ENCODE data around the gene LRRC4C. TPM values are rescaled to one million over a fixed set of nuclear protein-coding genes. Genes with fewer than 3 reads are reported as not detected.

LRRC4C gene
- total and polyA plus RNA-seq, 7 donors, result 0.98 to 5.4 (median 3.0) TPM; not detected in 1

DNA sequence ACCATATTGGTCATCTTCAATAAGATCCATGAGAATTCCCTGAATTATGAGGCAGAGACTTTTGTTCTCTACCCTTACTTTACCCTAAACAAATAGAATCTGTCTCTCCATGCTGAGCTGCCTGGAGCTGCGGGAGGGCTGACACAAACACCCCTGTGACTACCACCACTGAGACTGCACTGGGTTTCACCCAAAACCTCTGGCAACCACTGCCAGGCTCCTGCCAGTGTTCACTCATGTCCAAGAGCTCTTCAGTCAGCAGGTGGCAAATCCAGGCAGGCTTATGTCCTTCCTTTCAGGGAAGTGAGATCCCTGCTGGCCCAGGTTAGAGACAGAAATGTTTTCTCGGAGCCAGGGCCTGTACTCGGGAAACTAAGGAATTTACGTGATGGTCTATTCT lies 1105.3 kb downstream of the LRRC4C start:
- Histone ChIP-seq H3K4me3 (no peak overlapping the region), H3K9me3 (no peaks in the 10 kb centered on the region), H3K27me3 (no peaks in the 10 kb centered on the region), H3K36me3 (no peaks in the 10 kb centered on the region), H3K27ac (no peak overlapping the region), H3K4me1 (no peaks in the 10 kb centered on the region)
- no peak for DNase-seq
- intact Hi-C loops (cut with DNase I), result no loop called here
- 92 to 93% methylated on average over 4 of the region's 4 CpGs for WGBS, 2 donors
- no peak for TF ChIP-seq CTCF (IDR thresholded peaks at IDR 0.05)
- TF ChIP-seq POLR2AphosphoS5 (IDR thresholded peaks at IDR 0.05), result no peak
- no peak for TF ChIP-seq EP300 (IDR thresholded peaks at IDR 0.05)
- TF ChIP-seq POLR2A (IDR thresholded peaks at IDR 0.05), result no peak

DNA sequence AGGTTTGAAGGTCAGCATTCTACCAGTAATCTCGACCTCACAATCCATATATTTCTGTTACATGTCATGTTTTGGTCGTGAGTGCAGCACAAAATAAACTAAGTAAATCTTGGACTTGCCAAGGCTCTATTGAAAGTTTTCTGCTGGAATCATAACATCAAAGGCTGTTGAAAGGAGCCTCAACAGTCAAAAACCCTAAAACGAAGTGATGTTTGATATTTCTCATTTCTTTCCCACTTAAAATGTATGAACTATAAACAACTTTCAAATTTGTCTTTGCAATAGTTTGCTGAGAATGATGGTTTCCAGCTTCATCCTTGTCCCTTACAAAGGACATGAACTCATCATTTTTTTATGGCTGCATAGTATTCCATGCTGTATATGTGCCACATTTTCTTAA lies 1118.5 kb downstream of the LRRC4C start:
- no peaks in the 10 kb centered on the region for H3K9me3 ChIP-seq
- 34 to 58% methylated on average over 3 of the region's 3 CpGs for WGBS, 2 donors
- DNase-seq, result no peak
- no peaks in the 10 kb centered on the region for H3K36me3 ChIP-seq
- H3K4me1 ChIP-seq, result no peaks in the 10 kb centered on the region
- H3K27me3 ChIP-seq, result no peaks in the 10 kb centered on the region
- no peak overlapping the region for H3K4me3 ChIP-seq
- TF ChIP-seq POLR2AphosphoS5 (IDR thresholded peaks at IDR 0.05) (no peak), CTCF (IDR thresholded peaks at IDR 0.05) (no peak), EP300 (IDR thresholded peaks at IDR 0.05) (no peak), POLR2A (IDR thresholded peaks at IDR 0.05) (no peak)
- intact Hi-C loops (cut with DNase I), result no loop called here
- H3K27ac ChIP-seq, result no peak overlapping the region

DNA sequence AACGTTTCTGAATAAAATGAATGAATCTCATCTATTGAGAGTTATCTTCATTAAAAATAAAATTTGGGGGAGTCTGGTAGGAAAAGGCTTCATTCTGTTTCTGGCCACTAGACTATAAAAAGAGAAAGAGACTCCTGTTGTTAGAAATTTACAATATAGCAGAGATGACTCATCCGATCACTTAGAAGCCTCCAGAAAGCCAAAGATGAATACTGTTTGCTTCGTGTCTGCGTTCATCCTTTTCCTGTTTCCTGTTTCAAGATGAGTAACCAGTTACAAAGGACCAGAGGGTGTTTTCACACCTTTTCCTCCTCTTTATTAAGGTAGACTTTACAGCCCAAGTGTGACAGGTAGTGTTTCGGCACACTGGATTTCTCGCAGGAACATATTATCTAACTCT lies 1120.7 kb downstream of the LRRC4C start:
- DNase-seq, result no peak
- intact Hi-C loops (cut with DNase I), result no loop called here
- TF ChIP-seq POLR2A (IDR thresholded peaks at IDR 0.05), result no peak
- no peak for TF ChIP-seq EP300 (IDR thresholded peaks at IDR 0.05)
- TF ChIP-seq POLR2AphosphoS5 (IDR thresholded peaks at IDR 0.05), result no peak
- TF ChIP-seq CTCF (IDR thresholded peaks at IDR 0.05), result no peak
- no peaks in the 10 kb centered on the region for H3K9me3 ChIP-seq
- H3K27ac ChIP-seq, result no peak overlapping the region
- no peaks in the 10 kb centered on the region for H3K4me1 ChIP-seq
- 59 to 65% methylated on average over 6 of the region's 6 CpGs for WGBS, 2 donors
- H3K27me3 ChIP-seq, result no peaks in the 10 kb centered on the region
- no peaks in the 10 kb centered on the region for H3K36me3 ChIP-seq
- H3K4me3 ChIP-seq, result no peak overlapping the region

GRCh38 chr11:40338062-40338461 lies 1121.4 kb downstream of the LRRC4C start:
- no peak for TF ChIP-seq EP300 (IDR thresholded peaks at IDR 0.05)
- no peak for DNase-seq
- no peaks in the 10 kb centered on the region for H3K4me1 ChIP-seq
- 83 to 86% methylated on average over 3 of the region's 3 CpGs for WGBS, 2 donors
- H3K4me3 ChIP-seq, result no peak overlapping the region
- H3K9me3 ChIP-seq, result no peaks in the 10 kb centered on the region
- H3K36me3 ChIP-seq, result no peaks in the 10 kb centered on the region
- no peak overlapping the region for H3K27ac ChIP-seq
- intact Hi-C loops (cut with DNase I), result no loop called here
- H3K27me3 ChIP-seq, result no peaks in the 10 kb centered on the region

- no peak for DNase-seq
- WGBS, 2 donors, result 56 to 77% methylated on average over 3 of the region's 3 CpGs
- H3K27me3 ChIP-seq, result no peaks in the 10 kb centered on the region
- no peak overlapping the region for H3K4me3 ChIP-seq
- no peaks in the 10 kb centered on the region for H3K4me1 ChIP-seq
- intact Hi-C loops (cut with DNase I), result no loop called here
- H3K36me3 ChIP-seq, result no peaks in the 10 kb centered on the region
- TF ChIP-seq CTCF (IDR thresholded peaks at IDR 0.05) (no peak), POLR2A (IDR thresholded peaks at IDR 0.05) (no peak), POLR2AphosphoS5 (IDR thresholded peaks at IDR 0.05) (no peak), EP300 (IDR thresholded peaks at IDR 0.05) (no peak)
- H3K9me3 ChIP-seq, result no peaks in the 10 kb centered on the region
- H3K27ac ChIP-seq, result no peak overlapping the region
Observed at GRCh38 chr11:40337118-40337517, 1122.3 kb downstream of the LRRC4C start.
